ENCODE data around the gene MAP3K10. TPM values are rescaled to one million over a fixed set of nuclear protein-coding genes. Genes with fewer than 3 reads are reported as not detected.
A peak's percentile ranks its signal among the peaks of the same experiment; 100 is the strongest.

The MAP3K10 gene
- total and polyA plus RNA-seq, 9 of the 15 experiments (the other 6 are each of a cell fraction or from before 2014, with no cell fraction given) = 0.01 to 8.0 (median 2.7) TPM; not detected in 1

DNA sequence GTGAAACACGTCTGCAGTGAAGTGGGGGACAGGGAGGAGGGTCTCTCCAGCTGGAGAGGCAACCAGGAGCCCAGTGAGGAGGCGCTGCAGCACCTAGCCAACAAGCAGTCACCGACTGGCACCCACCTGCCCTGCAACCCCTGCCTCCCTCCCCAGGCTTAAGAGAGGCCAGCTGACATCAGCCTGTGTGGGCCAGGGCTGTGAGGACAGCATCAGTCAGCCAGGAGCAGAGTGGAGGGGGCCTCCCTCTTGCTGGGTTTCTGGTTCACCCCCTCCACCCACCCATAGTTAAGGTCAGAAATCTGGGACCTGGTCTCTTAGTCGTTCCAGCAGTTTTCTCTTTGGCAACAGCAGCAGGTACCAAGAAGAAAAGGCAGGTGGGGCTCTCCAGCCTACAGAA, 60.8 kb downstream of the MAP3K10 start:
- Histone ChIP-seq H3K36me3 (ENCODE audit: control insufficient read depth, insufficient read depth, low read length) (peaks cover 85% of the 10 kb centered on the region; the same call in 2 of the 3 replicates), H3K27ac (ENCODE audit: extremely low read depth, low read depth, low read length) (no peak overlapping the region), H3K4me3 (no peak overlapping the region), H3K9ac (ENCODE audit: insufficient read depth in 1 of 2, low read depth in 2 of 2, low read length in 2 of 2) (peak overlapping the region in 1 of 2 experiments; percentile 10; a peak in 2 of 4 replicates), H3K4me2 (ENCODE audit: insufficient read depth, low read length) (no peak overlapping the region), H3K9me1 (ENCODE audit: control insufficient read depth, insufficient read depth, low read length) (peaks cover 4% of the 10 kb centered on the region), H4K20me1 (replicated peaks; ENCODE audit: control insufficient read depth, insufficient read depth, low read length) (no peaks in the 10 kb centered on the region; the same call in 1 of the 2 replicates), H3K79me2 (ENCODE audit: control insufficient read depth, insufficient read depth, low read length) (peaks cover 27% of the 10 kb centered on the region), H2AFZ (ENCODE audit: low read depth, low read length) (no peak overlapping the region), H3K27me3 (ENCODE audit: control insufficient read depth in 2 of 2, insufficient read depth in 2 of 2, low read length in 2 of 2) (no peaks in the 10 kb centered on the region), H3K9me3 (replicated peaks; ENCODE audit: control insufficient read depth, insufficient read depth, low read depth, low read length) (no peaks in the 10 kb centered on the region), H3K4me1 (replicated peaks in 1 of 2; ENCODE audit: control insufficient read depth in 2 of 2, insufficient read depth in 2 of 2, low read length in 2 of 2) (peaks cover 0 to 9% of the 10 kb centered on the region in 2 experiments; a peak in 2 of 5 replicates)
- FAIRE-seq = no peak
- DNase-seq (ENCODE audit: extremely low read depth in 1 of 4, low spot score in 3 of 4) = no peak
- TF ChIP-seq BRF1 (IDR thresholded peaks at IDR 0.05; ENCODE audit: borderline replicate concordance, extremely low read depth, insufficient read length) (no peak), HMGN3 (IDR thresholded peaks at IDR 0.05; ENCODE audit: borderline replicate concordance, extremely low read depth, insufficient read length, low read depth, low read length) (no peak), ZBTB49 (CRISPR knock-in tag; IDR thresholded peaks at IDR 0.05; ENCODE audit: borderline replicate concordance) (no peak), RAD21 (CRISPR knock-in tag; conservative IDR thresholded peaks at IDR 0.05 in 1 of 2, IDR thresholded peaks at IDR 0.05 in 1 of 2) (no peak), HES1 (IDR thresholded peaks at IDR 0.05; ENCODE audit: low read depth) (no peak), NFYB (IDR thresholded peaks at IDR 0.05; ENCODE audit: extremely low read depth, insufficient read length) (no peak), NR4A1 (CRISPR knock-in tag; IDR thresholded peaks at IDR 0.05) (no peak), NR4A1 (tag; IDR thresholded peaks at IDR 0.05) (no peak), ADNP (tag; IDR thresholded peaks at IDR 0.05) (no peak), RBM17 (IDR thresholded peaks at IDR 0.05; ENCODE audit: borderline replicate concordance, low read depth, low read length) (no peak), SAFB2 (IDR thresholded peaks at IDR 0.05; ENCODE audit: borderline replicate concordance, low read depth, low read length, severe bottlenecking) (no peak), WHSC1 (IDR thresholded peaks at IDR 0.05; ENCODE audit: low read length) (no peak)
- TF ChIP-seq, protein P1, sequence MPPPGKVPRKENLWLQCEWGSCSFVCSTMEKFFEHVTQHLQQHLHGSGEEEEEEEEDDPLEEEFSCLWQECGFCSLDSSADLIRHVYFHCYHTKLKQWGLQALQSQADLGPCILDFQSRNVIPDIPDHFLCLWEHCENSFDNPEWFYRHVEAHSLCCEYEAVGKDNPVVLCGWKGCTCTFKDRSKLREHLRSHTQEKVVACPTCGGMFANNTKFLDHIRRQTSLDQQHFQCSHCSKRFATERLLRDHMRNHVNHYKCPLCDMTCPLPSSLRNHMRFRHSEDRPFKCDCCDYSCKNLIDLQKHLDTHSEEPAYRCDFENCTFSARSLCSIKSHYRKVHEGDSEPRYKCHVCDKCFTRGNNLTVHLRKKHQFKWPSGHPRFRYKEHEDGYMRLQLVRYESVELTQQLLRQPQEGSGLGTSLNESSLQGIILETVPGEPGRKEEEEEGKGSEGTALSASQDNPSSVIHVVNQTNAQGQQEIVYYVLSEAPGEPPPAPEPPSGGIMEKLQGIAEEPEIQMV (tag; conservative IDR thresholded peaks at IDR 0.05; ENCODE audit: low read depth) = no peak
- no TSS peak for BruUV-seq (replicated peaks)
- ChIA-PET POLR2A (interaction anchor here (0.7 to 1.5 kb wide), 3 partner anchors 8 to 15 kb away, joined by 3 to 5 read pairs (median 3); no protein-coding TSS in a partner anchor), CTCF (ENCODE audit: low intra/inter-chr PET ratio) (no interaction called here)
- in situ Hi-C loops (cut with MboI) = no loop called here
- intact Hi-C loops (cut with micrococcal nuclease) = no loop called here
- WGBS (ENCODE audit: insufficient coverage, low coverage, missing lambda C conversion rate) = 63% methylated on average over 3 of the region's 4 CpGs
- ATAC-seq = no peak

Measured in K562 (cell line).